Neuron (in vitro differentiated cells): ENCODE results near the gene C16orf92.

Source experiments
- H2AFZ ChIP-seq: one replicate; pipeline ENCODE4 v1.6.1; 2013; ENCODE audit warnings: low read depth, mild to moderate bottlenecking, inconsistent platforms, low read length, moderate library complexity
- H3K27me3 ChIP-seq: one replicate; pipeline ENCODE4 v1.6.1; 2013; ENCODE audit warnings: low read length; ENCODE audit not compliant: insufficient read depth
- H3K36me3 ChIP-seq: one replicate; pipeline ENCODE4 v1.6.1; 2013; ENCODE audit warnings: low read length; ENCODE audit not compliant: insufficient read depth
- H3K4me1 ChIP-seq: one replicate; pipeline ENCODE4 v1.6.1; 2013; ENCODE audit warnings: low read length; ENCODE audit not compliant: insufficient read depth
- H3K4me3 ChIP-seq: 2 replicates; pipeline ENCODE4 v1.5.1; 2013; ENCODE audit warnings: mild to moderate bottlenecking, low read length, moderate library complexity
- H3K9me3 ChIP-seq: one replicate; pipeline ENCODE4 v1.6.1; 2013; ENCODE audit warnings: low read length

C16orf92 gene

GRCh38 chr16:29984137-29984763, 38.7 kb upstream of the C16orf92 start:
- Histone ChIP-seq H3K27me3 (no peaks in the 10 kb centered on the region), H2AFZ (no peak overlapping the region), H3K9me3 (no peaks in the 10 kb centered on the region), H3K36me3 (peaks cover 92% of the 10 kb centered on the region), H3K4me1 (no peaks in the 10 kb centered on the region), H3K4me3 (no peak overlapping the region)

- Histone ChIP-seq H3K4me1 (no peaks in the 10 kb centered on the region), H3K27me3 (no peaks in the 10 kb centered on the region), H3K36me3 (peaks cover 91% of the 10 kb centered on the region), H2AFZ (no peak overlapping the region), H3K4me3 (no peak overlapping the region), H3K9me3 (no peaks in the 10 kb centered on the region)
These were observed 38.2 kb upstream of the C16orf92 start for GRCh38 chr16:29984764-29985147.

- no peak overlapping the region for H2AFZ ChIP-seq
- no peaks in the 10 kb centered on the region for H3K4me1 ChIP-seq
- H3K36me3 ChIP-seq, result peaks cover 91% of the 10 kb centered on the region
These were observed 37.7 kb upstream of the C16orf92 start for GRCh38 chr16:29985271-29985811.

GRCh38 chr16:29986231-29986630, 36.8 kb upstream of the C16orf92 start:
- Histone ChIP-seq H2AFZ (no peak overlapping the region), H3K9me3 (no peaks in the 10 kb centered on the region), H3K4me1 (no peaks in the 10 kb centered on the region), H3K4me3 (no peak overlapping the region), H3K27me3 (no peaks in the 10 kb centered on the region), H3K36me3 (peaks cover 89% of the 10 kb centered on the region)

More at GRCh38 chr16:29985271-29985811, 37.7 kb upstream of the C16orf92 start:
- Histone ChIP-seq H3K27me3 (no peaks in the 10 kb centered on the region), H3K9me3 (no peaks in the 10 kb centered on the region), H3K4me3 (no peak overlapping the region)

GRCh38 chr16:29986931-29987330, 36.1 kb upstream of the C16orf92 start:
- no peaks in the 10 kb centered on the region for H3K9me3 ChIP-seq
- H3K36me3 ChIP-seq, result peaks cover 88% of the 10 kb centered on the region
- no peak overlapping the region for H3K4me3 ChIP-seq
- no peaks in the 10 kb centered on the region for H3K27me3 ChIP-seq
- H2AFZ ChIP-seq, result no peak overlapping the region
- H3K4me1 ChIP-seq, result no peaks in the 10 kb centered on the region

- Histone ChIP-seq H3K36me3 (peaks cover 88% of the 10 kb centered on the region), H3K9me3 (no peaks in the 10 kb centered on the region), H3K4me1 (no peaks in the 10 kb centered on the region), H3K27me3 (no peaks in the 10 kb centered on the region), H3K4me3 (no peak overlapping the region), H2AFZ (no peak overlapping the region)
These were observed 35.5 kb upstream of the C16orf92 start for GRCh38 chr16:29987371-29988085.

- H3K36me3 ChIP-seq, result peaks cover 88% of the 10 kb centered on the region
- no peaks in the 10 kb centered on the region for H3K27me3 ChIP-seq
- H3K4me3 ChIP-seq, result no peak overlapping the region
- H3K4me1 ChIP-seq, result no peaks in the 10 kb centered on the region
- no peaks in the 10 kb centered on the region for H3K9me3 ChIP-seq
- no peak overlapping the region for H2AFZ ChIP-seq
These were observed 34.5 kb upstream of the C16orf92 start for GRCh38 chr16:29988346-29989075.

- H2AFZ ChIP-seq, result no peak overlapping the region
- H3K4me3 ChIP-seq, result no peak overlapping the region
- H3K9me3 ChIP-seq, result no peaks in the 10 kb centered on the region
- H3K4me1 ChIP-seq, result peaks cover 5% of the 10 kb centered on the region
- H3K27me3 ChIP-seq, result no peaks in the 10 kb centered on the region
- H3K36me3 ChIP-seq, result peaks cover 86% of the 10 kb centered on the region
These were observed 33.7 kb upstream of the C16orf92 start for GRCh38 chr16:29989111-29989858.

GRCh38 chr16:29990034-29990433, 33.0 kb upstream of the C16orf92 start:
- no peak overlapping the region for H2AFZ ChIP-seq
- no peaks in the 10 kb centered on the region for H3K27me3 ChIP-seq
- peaks cover 79% of the 10 kb centered on the region for H3K36me3 ChIP-seq
- H3K4me1 ChIP-seq, result peaks cover 12% of the 10 kb centered on the region
- H3K4me3 ChIP-seq, result no peak overlapping the region
- H3K9me3 ChIP-seq, result no peaks in the 10 kb centered on the region

- Histone ChIP-seq H3K36me3 (peaks cover 70% of the 10 kb centered on the region), H2AFZ (no peak overlapping the region), H3K4me1 (peaks cover 14% of the 10 kb centered on the region), H3K4me3 (no peak overlapping the region), H3K27me3 (no peaks in the 10 kb centered on the region), H3K9me3 (no peaks in the 10 kb centered on the region)
These were observed 32.0 kb upstream of the C16orf92 start for GRCh38 chr16:29990883-29991570.

- no peak overlapping the region for H3K4me3 ChIP-seq
- peaks cover 64% of the 10 kb centered on the region for H3K36me3 ChIP-seq
- peaks cover 17% of the 10 kb centered on the region for H3K4me1 ChIP-seq
- H3K27me3 ChIP-seq, result no peaks in the 10 kb centered on the region
- no peaks in the 10 kb centered on the region for H3K9me3 ChIP-seq
- no peak overlapping the region for H2AFZ ChIP-seq
These were observed 31.5 kb upstream of the C16orf92 start for GRCh38 chr16:29991571-29991904.

- Histone ChIP-seq H2AFZ (no peak overlapping the region), H3K4me1 (peaks cover 21% of the 10 kb centered on the region), H3K4me3 (no peak overlapping the region), H3K27me3 (no peaks in the 10 kb centered on the region), H3K36me3 (peaks cover 56% of the 10 kb centered on the region), H3K9me3 (no peaks in the 10 kb centered on the region)
These were observed 30.5 kb upstream of the C16orf92 start for GRCh38 chr16:29992344-29992967.
